ENCODE data around the gene TGFBI. TPM values are rescaled to one million over a fixed set of nuclear protein-coding genes. Genes with fewer than 3 reads are reported as not detected.
A peak's percentile ranks its signal among the peaks of the same experiment; 100 is the strongest.

The TGFBI gene
- total RNA-seq, 6 donors from 2014 or later, result 51.0 to 189 (median 126) TPM

DNA sequence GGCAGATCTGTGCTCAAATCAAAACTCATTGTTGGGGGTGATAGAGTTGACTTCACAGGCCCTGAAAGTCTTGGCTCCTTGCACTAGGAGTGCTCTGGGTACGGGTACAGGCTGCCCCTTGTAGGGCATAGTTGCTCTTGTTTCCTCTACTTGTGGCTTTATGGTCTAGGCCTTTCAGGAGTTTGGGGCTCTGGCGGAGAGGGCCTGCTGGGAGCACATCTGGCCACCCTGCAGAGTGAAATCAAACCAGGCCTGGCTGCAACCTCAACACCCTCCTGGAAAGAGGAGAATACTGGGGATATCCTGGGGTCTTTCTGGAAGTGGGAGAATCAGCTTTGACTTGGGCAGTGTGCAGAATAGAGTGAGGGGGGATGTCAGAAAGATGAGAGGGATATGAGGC, 1.5 kb downstream of the TGFBI start:
- H3K9me3 ChIP-seq, result no peaks in the 10 kb centered on the region
- H3K4me3 ChIP-seq, result peak overlapping the region in 1 of 4 donors; percentile 63
- no peaks in the 10 kb centered on the region for H3K27me3 ChIP-seq
- no peak for DNase-seq
- H3K27ac ChIP-seq, result no peak overlapping the region
- WGBS, 2 donors, result 92 to 94% methylated on average over 2 of the region's 2 CpGs
- H3K36me3 ChIP-seq, result no peaks in the 10 kb centered on the region
- TF ChIP-seq POLR2AphosphoS5 (IDR thresholded peaks at IDR 0.05) (no peak), EP300 (IDR thresholded peaks at IDR 0.05) (no peak), CTCF (IDR thresholded peaks at IDR 0.05) (no peak), POLR2A (IDR thresholded peaks at IDR 0.05) (no peak)
- peaks cover 11 to 27% (median 17%) of the 10 kb centered on the region in 4 donors for H3K4me1 ChIP-seq
- ATAC-seq (ENCODE audit: low FRiP score in 2 of 2), result no peak

- Histone ChIP-seq H3K4me3 (peak overlapping the region in 1 of 4 donors; percentile 63), H3K9me3 (no peaks in the 10 kb centered on the region), H3K27me3 (no peaks in the 10 kb centered on the region), H3K36me3 (no peaks in the 10 kb centered on the region), H3K4me1 (peaks cover 11 to 28% (median 20%) of the 10 kb centered on the region in 4 donors), H3K27ac (no peak overlapping the region)
- peak in 1 of 2 donors; percentile 22 for DNase-seq
- WGBS, 2 donors, result 69 to 76% methylated on average over 8 of the region's 8 CpGs
- no peak for ATAC-seq (ENCODE audit: low FRiP score in 2 of 2)
- TF ChIP-seq CTCF (IDR thresholded peaks at IDR 0.05), result no peak
- no peak for TF ChIP-seq EP300 (IDR thresholded peaks at IDR 0.05)
- no peak for TF ChIP-seq POLR2AphosphoS5 (IDR thresholded peaks at IDR 0.05)
- no peak for TF ChIP-seq POLR2A (IDR thresholded peaks at IDR 0.05)
These were observed 2.3 kb downstream of the TGFBI start for GRCh38 chr5:136030956-136031611.

DNA sequence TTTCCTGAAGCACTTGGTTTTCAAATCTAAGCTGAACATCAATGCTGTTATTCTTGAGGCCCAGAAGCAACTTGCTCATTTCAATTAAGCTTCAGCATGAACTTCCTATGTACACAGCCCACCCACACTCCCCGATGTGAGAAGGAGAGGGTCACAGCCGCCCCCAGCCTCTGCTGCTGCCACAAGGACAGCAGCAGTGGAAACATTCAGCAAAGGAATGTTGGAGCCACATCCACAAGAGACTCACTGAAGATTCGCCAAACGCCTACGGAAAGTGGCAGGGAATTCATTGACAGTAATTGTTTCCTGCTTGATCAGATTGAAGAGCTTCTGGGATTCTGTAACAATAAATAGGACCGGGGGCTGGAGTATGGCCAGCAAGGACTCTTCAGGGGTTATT, 2.9 kb downstream of the TGFBI start:
- Histone ChIP-seq H3K27me3 (no peaks in the 10 kb centered on the region), H3K36me3 (no peaks in the 10 kb centered on the region), H3K27ac (no peak overlapping the region), H3K4me3 (peak overlapping the region in 1 of 4 donors; percentile 63), H3K9me3 (no peaks in the 10 kb centered on the region), H3K4me1 (peaks cover 11 to 33% (median 25%) of the 10 kb centered on the region in 4 donors)
- 67 to 73% methylated on average over 6 of the region's 6 CpGs for WGBS, 2 donors
- ATAC-seq (ENCODE audit: low FRiP score in 2 of 2), result no peak
- no peak for DNase-seq
- TF ChIP-seq CTCF (IDR thresholded peaks at IDR 0.05) (no peak), EP300 (IDR thresholded peaks at IDR 0.05) (no peak), POLR2A (IDR thresholded peaks at IDR 0.05) (no peak), POLR2AphosphoS5 (IDR thresholded peaks at IDR 0.05) (no peak)

GRCh38 chr5:136032564-136032963, 3.8 kb downstream of the TGFBI start:
- no peaks in the 10 kb centered on the region for H3K36me3 ChIP-seq
- no peak overlapping the region for H3K27ac ChIP-seq
- ATAC-seq (ENCODE audit: low FRiP score in 2 of 2) (no peak), DNase-seq (no peak)
- H3K4me3 ChIP-seq, result no peak overlapping the region
- no peaks in the 10 kb centered on the region for H3K9me3 ChIP-seq
- 13 to 62% methylated on average over 2 of the region's 2 CpGs for WGBS, 2 donors
- TF ChIP-seq CTCF (IDR thresholded peaks at IDR 0.05) (no peak), POLR2A (IDR thresholded peaks at IDR 0.05) (no peak), POLR2AphosphoS5 (IDR thresholded peaks at IDR 0.05) (no peak), EP300 (IDR thresholded peaks at IDR 0.05) (no peak)
- no peaks in the 10 kb centered on the region for H3K27me3 ChIP-seq
- H3K4me1 ChIP-seq, result peaks cover 11 to 35% (median 31%) of the 10 kb centered on the region in 4 donors

- Histone ChIP-seq H3K27ac (no peak overlapping the region), H3K9me3 (no peaks in the 10 kb centered on the region), H3K27me3 (no peaks in the 10 kb centered on the region), H3K4me1 (peaks cover 11 to 35% (median 31%) of the 10 kb centered on the region in 4 donors), H3K4me3 (no peak overlapping the region), H3K36me3 (no peaks in the 10 kb centered on the region)
- DNase-seq (no peak), ATAC-seq (ENCODE audit: low FRiP score in 2 of 2) (no peak)
- 69 to 84% methylated on average over 1 of the region's 1 CpG for WGBS, 2 donors
- no peak for TF ChIP-seq POLR2A (IDR thresholded peaks at IDR 0.05)
- TF ChIP-seq POLR2AphosphoS5 (IDR thresholded peaks at IDR 0.05), result no peak
- no peak for TF ChIP-seq EP300 (IDR thresholded peaks at IDR 0.05)
- no peak for TF ChIP-seq CTCF (IDR thresholded peaks at IDR 0.05)
These were observed 4.4 kb downstream of the TGFBI start for GRCh38 chr5:136033234-136033633.

Measured in upper lobe of left lung (tissue), 6 donors.